GM21717 (cell line): Measurements from ENCODE around the gene CCDC82.

Experiments
- ATAC-seq: cut with Tn5 transposase; IDR thresholded peaks from one replicate; pipeline ENCODE4 v1.9.1; 2021; ENCODE audit warnings: mild to moderate bottlenecking, moderate library complexity; ENCODE audit not compliant: unreplicated experiment

Gene CCDC82

DNA sequence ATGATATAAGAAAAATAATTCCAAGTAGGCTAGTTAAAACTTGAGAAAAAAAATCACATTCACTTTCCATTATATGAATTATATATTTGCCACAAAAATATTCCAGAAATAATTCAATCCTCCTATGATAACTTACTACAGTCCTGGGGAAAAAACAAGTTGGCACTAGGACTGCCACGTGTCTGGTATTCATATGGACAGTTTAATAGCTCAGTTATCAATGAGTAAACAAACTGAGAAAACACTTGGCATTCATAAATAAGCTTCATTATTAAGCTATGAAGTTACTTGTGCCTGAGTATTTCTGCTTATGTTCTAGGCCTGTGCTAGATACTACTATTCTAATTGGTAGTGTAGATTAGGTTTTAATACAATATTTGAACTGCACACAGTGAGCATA, 24.2 kb downstream of the CCDC82 start:
- no peak for ATAC-seq

DNA sequence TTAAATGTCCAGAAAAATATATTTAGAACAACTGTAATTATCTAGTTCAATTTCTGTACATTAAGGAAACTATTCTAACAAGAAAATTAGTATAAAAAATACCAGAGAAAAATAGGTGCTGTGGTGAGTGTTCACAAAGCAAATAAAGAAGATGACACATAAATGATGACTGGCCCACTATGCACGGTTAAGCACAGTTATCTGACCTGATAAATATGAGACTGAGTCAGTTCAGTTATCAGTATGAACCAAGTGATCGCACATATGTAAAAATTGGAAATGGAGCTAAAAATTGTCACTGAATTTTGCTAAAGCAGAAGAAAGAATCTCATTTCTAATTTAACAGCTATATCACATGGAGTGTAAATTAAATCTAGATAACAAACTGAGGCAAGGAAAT, 27.9 kb downstream of the CCDC82 start:
- ATAC-seq, result no peak

- ATAC-seq, result no peak
These were observed 31.4 kb downstream of the CCDC82 start for GRCh38 chr11:96358321-96358720.

GRCh38 chr11:96357794-96358193, 31.9 kb downstream of the CCDC82 start:
- ATAC-seq, result no peak

DNA sequence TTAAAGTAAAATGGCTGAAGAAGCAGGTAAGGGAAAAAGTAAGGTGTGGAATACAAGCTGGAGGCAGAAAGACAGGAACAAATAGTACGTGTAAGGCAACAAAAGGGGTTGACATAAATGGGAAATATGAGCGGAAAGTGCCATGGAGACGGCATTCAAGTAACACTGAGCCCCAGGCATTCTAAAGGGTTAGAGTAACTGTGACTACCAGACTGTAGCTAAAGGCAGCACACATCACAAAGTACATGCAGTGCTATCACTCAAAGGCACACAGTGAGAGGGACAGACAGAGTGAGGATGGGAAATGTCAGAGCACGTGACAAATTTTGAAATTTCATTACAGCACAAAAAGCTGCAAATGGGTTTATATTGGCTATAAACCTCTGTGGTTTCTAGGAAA, 32.9 kb downstream of the CCDC82 start:
- no peak for ATAC-seq

DNA sequence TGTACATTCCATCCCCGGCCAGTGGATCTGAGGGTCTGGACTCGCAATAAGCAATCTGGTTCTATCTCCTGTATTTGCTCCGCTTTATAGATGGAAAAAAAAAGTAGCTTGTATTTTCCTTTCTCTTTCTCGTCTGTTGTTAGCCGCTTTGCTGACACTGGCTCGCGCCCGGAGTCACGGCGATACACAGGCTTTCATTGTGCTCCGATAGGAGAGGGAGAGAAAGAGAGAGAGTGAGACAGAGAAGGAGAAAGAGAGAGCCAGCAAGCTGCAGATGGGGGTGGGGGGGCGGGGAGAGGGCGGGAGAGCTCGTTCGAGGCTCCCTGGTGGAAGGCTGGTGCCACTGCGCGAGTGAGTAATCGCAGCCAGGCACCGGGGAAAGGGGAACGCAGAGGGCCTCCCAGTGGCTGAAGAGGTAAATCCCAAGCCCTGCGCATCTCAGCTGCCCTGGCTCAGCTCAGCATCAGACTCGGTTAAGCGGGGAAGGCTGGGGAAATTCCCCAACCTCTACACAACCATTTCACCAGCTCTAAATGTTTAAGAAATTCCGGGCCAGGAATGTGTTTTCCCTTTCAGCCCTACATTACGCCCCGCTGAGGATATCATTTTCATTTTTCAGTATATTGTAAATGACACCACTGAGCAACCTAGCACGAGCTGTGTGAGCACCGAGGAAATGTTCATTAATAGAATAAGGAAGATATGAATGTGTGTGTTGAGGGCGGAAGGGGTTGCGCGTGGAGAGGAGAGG, 46.6 kb downstream of the CCDC82 start, which contains the start of gene MAML2:
MAML2 (minus strand) TSS at position 235 of the 751 bp plus-strand sequence. CDS start 1,300 bp downstream, outside the sequence.
- peak; percentile 84 for ATAC-seq

GRCh38 chr11:96342014-96342960, 47.4 kb downstream of the CCDC82 start:
- ATAC-seq, result no peak

- ATAC-seq, result peak; percentile 22
These were observed 48.3 kb downstream of the CCDC82 start for GRCh38 chr11:96341211-96342013.

- no peak for ATAC-seq
These were observed 49.2 kb downstream of the CCDC82 start for GRCh38 chr11:96340555-96340885.

DNA sequence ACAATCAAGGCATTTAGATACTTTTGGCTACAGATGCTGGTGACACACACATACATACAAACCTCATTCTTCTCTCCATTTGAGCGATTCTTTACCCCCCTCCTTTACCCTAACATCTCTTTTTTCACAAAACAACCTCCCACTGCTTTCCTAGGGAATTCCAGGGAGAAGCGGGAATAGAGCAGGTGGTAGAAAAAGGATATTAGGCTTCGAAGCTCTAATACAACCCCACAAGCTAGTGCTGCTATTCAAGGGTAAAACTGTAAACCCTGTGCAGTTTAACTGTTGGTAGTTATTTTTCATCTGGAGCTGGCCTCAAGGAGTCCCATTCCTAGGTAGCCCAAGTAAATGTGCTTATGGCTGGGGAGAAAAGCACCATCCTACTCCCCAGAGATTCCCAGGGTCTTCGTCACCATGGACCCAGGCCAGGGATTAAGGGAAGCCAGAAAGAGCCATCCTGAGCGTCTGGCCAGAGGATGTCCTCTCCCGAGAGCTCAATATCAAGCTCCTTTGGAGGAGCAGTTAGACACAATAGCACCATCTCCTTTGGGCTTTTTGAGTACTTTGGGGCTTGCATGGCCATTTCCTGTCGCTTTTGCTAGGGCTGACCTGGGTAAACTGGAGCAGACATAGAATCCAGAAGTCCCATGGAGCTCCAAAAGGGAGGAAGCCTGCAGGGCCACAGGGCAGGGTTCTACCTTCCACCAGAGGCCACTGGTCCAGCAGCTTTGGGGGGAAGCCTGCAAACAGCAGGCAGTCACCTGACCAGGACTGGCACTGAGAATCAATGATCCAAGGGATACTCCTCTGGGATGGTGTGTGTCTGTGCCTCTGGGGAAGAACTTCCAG, 49.8 kb downstream of the CCDC82 start:
- no peak for ATAC-seq

- peak; percentile 43 for ATAC-seq
These were observed 50.6 kb downstream of the CCDC82 start for GRCh38 chr11:96338910-96339705.

- ATAC-seq, result peak; percentile 34
These were observed 51.9 kb downstream of the CCDC82 start for GRCh38 chr11:96337541-96338431.

- ATAC-seq, result no peak
These were observed 54.3 kb downstream of the CCDC82 start for GRCh38 chr11:96335388-96335787.

DNA sequence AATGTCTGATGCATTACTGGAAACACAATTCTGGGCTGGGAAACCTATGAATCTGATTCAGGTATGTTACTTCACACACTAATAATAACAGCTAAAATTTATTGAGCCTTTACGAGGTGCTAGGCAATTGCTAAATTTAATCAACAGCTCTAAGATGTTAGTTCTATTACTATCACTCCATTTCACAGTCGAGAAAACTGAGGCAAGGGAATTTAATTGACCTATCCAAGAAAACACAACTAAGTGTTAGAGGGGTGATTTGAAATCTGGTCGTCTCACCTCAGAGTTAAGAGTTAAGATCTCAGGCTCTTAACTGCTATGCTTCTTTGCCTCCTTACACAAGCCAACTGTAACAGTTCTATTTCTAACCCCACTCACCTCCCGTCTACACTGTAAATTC, 55.5 kb downstream of the CCDC82 start:
- ATAC-seq, result no peak

GRCh38 chr11:96333191-96333719, 56.5 kb downstream of the CCDC82 start:
- no peak for ATAC-seq

DNA sequence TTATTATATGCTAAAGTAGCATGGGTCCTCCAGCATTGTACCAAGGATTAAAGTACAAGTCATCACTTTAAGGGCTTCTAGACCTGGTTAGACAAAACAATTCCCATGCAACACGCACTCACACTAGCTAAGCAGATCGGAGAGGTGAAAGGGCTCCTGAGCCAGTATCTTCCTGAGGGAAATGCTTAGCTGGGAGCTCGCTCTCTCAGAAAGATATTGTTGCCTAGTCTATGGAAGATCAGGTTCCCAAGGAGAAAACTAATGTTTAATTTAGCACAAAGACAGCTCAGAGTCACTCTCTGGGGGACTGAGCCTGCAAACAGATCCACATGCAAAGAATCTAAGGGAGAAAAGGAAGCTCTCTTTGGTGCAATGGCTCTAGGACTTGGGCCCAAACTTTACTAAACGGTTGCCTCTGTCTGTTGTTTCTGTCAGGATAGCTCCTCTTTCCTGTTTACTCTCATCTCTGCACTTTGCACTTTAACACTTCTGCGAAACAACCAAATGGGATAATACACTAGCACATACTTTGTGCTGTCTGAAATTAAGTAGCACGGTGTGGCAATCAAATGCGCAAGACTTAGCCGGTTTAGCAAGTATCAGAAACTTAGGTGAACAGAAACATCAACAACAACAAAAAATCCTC, 57.5 kb downstream of the CCDC82 start:
- no peak for ATAC-seq

- no peak for ATAC-seq
These were observed 58.0 kb downstream of the CCDC82 start for GRCh38 chr11:96331699-96332116.

- ATAC-seq, result no peak
These were observed 59.2 kb downstream of the CCDC82 start for GRCh38 chr11:96330511-96330859.
